Spleen (tissue), 7 donors: ENCODE results near the gene PDZD2.

ENCODE experiments used
- POLR2A ChIP-seq, 3 donors: fragments of 450-650 bp; IDR thresholded peaks; one replicate each; pipeline ENCODE4 v1.5.1; 2017; ENCODE audit warnings: antibody characterized with exemption in 3 of 3, mild to moderate bottlenecking in 1 of 3
- TF ChIP-seq, protein P1 (sequence below), 11 experiments: fragments of 200-600 bp in 7 of 11; fragments of 450-650 bp in 4 of 11; sonication (generic) in 4 of 11; IDR thresholded peaks in 8 of 11; conservative IDR thresholded peaks in 3 of 11; 1 replicate in 7 of 11; 2 replicates in 4 of 11; pipeline versions ENCODE4 v1.4.0 to v1.8.0; 2016 to 2021; ENCODE audit warnings: antibody characterized with exemption in 11 of 11, inconsistent platforms in 4 of 11, mild to moderate bottlenecking in 1 of 11
- donor health status: DM: no; HTN: no; CAD: no; lungs with moderate emphysema.
- donor health status: DM: no; HTN: no; CAD: no.
- donor health status: DM: no; HTN: no; CAD: no.

DNA sequence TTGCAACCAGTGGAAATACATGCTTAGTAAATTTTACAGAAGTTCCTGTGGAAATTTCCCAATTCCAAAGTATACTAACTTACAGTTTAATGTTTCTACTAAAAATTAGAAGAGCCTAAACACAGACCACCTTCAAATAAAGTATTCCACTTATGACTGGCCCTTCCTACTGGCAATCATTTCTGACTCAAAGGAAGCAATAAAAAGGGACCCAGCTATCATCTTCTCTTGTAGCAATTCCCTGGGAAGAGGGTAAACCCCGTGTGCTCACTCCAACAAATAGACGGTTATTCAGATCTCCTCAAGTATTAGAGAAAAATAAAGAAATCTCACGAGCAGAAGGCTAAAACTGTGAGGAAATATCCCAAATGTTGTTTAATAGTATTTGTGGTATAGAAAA, 491.9 kb downstream of the PDZD2 start:
- TF ChIP-seq, protein P1, sequence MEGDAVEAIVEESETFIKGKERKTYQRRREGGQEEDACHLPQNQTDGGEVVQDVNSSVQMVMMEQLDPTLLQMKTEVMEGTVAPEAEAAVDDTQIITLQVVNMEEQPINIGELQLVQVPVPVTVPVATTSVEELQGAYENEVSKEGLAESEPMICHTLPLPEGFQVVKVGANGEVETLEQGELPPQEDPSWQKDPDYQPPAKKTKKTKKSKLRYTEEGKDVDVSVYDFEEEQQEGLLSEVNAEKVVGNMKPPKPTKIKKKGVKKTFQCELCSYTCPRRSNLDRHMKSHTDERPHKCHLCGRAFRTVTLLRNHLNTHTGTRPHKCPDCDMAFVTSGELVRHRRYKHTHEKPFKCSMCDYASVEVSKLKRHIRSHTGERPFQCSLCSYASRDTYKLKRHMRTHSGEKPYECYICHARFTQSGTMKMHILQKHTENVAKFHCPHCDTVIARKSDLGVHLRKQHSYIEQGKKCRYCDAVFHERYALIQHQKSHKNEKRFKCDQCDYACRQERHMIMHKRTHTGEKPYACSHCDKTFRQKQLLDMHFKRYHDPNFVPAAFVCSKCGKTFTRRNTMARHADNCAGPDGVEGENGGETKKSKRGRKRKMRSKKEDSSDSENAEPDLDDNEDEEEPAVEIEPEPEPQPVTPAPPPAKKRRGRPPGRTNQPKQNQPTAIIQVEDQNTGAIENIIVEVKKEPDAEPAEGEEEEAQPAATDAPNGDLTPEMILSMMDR (IDR thresholded peaks at IDR 0.05 in 8 of 11, conservative IDR thresholded peaks at IDR 0.05 in 3 of 11) = no peak
- no peak for TF ChIP-seq POLR2A (IDR thresholded peaks at IDR 0.05)
